Body of pancreas (tissue), 4 donors: ENCODE measurements around the gene WASF3.

Source experiments
- POLR2A ChIP-seq, 3 donors: fragments of 450-650 bp; IDR thresholded peaks; one replicate each; pipeline ENCODE4 v1.6.1; 2016; ENCODE audit warnings: antibody characterized with exemption in 3 of 3, mild to moderate bottlenecking in 2 of 3
- TF ChIP-seq, protein P1 (sequence below), 7 experiments: fragments of 450-650 bp in 4 of 7; fragments of 200-600 bp in 3 of 7; sonication (generic) in 3 of 7; IDR thresholded peaks; one replicate each; pipeline ENCODE4 v1.5.1; 2016 to 2019; ENCODE audit warnings: antibody characterized with exemption in 7 of 7

DNA sequence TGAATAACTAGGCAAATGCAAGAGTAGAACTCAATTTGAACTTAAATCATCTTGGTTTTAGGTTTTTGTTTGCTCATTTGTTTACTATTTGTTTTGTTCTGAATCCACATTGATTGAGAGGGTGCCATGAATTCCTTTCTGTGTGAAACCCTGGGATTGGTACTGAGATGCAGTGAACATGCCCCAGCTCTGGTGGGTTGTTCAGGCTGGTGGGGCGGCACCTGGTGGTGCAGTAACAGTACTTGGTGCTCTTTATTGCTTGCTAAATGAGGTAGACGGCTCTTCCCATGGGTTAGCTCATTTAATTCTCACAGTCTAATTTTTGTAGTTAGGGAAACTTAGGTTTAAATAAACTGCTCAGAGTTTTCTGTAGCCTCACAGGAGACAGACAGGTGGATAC is 48.4 kb downstream of the WASF3 start:
- TF ChIP-seq, protein P1, sequence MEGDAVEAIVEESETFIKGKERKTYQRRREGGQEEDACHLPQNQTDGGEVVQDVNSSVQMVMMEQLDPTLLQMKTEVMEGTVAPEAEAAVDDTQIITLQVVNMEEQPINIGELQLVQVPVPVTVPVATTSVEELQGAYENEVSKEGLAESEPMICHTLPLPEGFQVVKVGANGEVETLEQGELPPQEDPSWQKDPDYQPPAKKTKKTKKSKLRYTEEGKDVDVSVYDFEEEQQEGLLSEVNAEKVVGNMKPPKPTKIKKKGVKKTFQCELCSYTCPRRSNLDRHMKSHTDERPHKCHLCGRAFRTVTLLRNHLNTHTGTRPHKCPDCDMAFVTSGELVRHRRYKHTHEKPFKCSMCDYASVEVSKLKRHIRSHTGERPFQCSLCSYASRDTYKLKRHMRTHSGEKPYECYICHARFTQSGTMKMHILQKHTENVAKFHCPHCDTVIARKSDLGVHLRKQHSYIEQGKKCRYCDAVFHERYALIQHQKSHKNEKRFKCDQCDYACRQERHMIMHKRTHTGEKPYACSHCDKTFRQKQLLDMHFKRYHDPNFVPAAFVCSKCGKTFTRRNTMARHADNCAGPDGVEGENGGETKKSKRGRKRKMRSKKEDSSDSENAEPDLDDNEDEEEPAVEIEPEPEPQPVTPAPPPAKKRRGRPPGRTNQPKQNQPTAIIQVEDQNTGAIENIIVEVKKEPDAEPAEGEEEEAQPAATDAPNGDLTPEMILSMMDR (IDR thresholded peaks at IDR 0.05), result no peak
- TF ChIP-seq POLR2A (IDR thresholded peaks at IDR 0.05), result no peak
